Measurements from ENCODE around the gene MAPK12.

- TF ChIP-seq CTCF (IDR thresholded peaks at IDR 0.05) = no peak
- no peak for TF ChIP-seq POLR2AphosphoS5 (IDR thresholded peaks at IDR 0.05; ENCODE audit: low read depth, low read length)
- no peak for TF ChIP-seq SIN3A (IDR thresholded peaks at IDR 0.05; ENCODE audit: borderline replicate concordance, insufficient read depth, low read depth, low read length)
- no peak for TF ChIP-seq REST (IDR thresholded peaks at IDR 0.05; ENCODE audit: insufficient read depth in 1 of 2, low read depth in 2 of 2, low read length in 1 of 2)
- no peak for TF ChIP-seq TCF7L2 (IDR thresholded peaks at IDR 0.05; ENCODE audit: low read depth, low read length)
These were observed 28.3 kb downstream of the MAPK12 start for GRCh38 chr22:50233223-50233622.
